ENCODE measurements around the gene MED12L.

MED12L gene

DNA sequence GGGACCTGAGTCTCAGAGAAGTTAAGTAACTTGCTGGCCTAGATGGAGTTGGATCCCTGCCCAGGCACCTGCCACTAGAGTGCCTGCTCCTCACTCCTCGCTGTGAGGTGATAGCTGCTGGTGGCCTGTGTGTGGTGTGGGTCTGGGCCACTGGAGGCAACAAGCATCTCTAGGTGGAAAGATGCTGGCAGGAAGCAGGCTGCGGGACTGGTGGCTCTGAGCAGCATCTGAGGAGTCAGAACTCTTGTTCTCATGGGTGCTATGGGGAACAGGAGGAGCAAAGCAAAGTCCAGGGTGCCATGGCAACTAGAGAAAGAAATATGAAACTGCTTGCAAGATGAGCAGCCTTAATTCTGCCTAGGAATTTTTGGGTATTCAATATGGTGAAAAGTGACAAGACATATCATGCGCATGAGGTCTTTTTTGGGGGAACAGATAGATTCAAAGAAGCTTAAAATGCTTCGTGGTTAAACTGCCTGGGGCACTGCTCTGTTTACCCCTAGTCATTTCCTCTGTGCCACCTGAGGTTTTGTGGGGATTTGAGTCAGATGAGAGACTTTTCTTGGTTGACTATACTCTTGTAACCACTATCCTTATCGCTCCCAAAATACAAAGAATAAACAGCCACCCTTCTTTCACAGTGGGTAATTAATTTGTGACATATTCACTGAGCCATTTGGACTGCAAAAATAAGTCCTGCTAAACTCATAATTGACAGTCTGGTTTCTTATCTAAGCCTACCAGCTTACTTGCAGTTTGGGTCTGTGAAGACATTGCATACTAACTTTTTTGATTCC, 50.3 kb downstream of the MED12L start:
- H3K9ac ChIP-seq (ENCODE audit: low read length): no peak overlapping the region
- no peaks in the 10 kb centered on the region for H3K9me2 ChIP-seq (replicated peaks; ENCODE audit: insufficient read depth, low read length)
- no peaks in the 10 kb centered on the region for H4K20me1 ChIP-seq (ENCODE audit: insufficient read depth, low read length)
- no peak for TF ChIP-seq EZH2phosphoT487 (IDR thresholded peaks at IDR 0.05; ENCODE audit: low read length)
- TF ChIP-seq, protein P1, sequence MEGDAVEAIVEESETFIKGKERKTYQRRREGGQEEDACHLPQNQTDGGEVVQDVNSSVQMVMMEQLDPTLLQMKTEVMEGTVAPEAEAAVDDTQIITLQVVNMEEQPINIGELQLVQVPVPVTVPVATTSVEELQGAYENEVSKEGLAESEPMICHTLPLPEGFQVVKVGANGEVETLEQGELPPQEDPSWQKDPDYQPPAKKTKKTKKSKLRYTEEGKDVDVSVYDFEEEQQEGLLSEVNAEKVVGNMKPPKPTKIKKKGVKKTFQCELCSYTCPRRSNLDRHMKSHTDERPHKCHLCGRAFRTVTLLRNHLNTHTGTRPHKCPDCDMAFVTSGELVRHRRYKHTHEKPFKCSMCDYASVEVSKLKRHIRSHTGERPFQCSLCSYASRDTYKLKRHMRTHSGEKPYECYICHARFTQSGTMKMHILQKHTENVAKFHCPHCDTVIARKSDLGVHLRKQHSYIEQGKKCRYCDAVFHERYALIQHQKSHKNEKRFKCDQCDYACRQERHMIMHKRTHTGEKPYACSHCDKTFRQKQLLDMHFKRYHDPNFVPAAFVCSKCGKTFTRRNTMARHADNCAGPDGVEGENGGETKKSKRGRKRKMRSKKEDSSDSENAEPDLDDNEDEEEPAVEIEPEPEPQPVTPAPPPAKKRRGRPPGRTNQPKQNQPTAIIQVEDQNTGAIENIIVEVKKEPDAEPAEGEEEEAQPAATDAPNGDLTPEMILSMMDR (IDR thresholded peaks at IDR 0.05; ENCODE audit: low read length): peak; percentile 16
- peak overlapping the region; percentile 43 for H3K4me2 ChIP-seq (ENCODE audit: low read depth, low read length)
- H3K4me1 ChIP-seq (ENCODE audit: low read length): peaks cover 21% of the 10 kb centered on the region
- H2AFZ ChIP-seq (ENCODE audit: low read length): peak overlapping the region; percentile 33
- DNase-seq: peak; percentile 69
- H3K27me3 ChIP-seq (replicated peaks; ENCODE audit: insufficient read depth, low read length): no peaks in the 10 kb centered on the region
- H3K36me3 ChIP-seq (replicated peaks; ENCODE audit: insufficient read depth, low read length): no peaks in the 10 kb centered on the region
- no peaks in the 10 kb centered on the region for H3K79me2 ChIP-seq (ENCODE audit: low read length)
- no peak overlapping the region for H3K4me3 ChIP-seq (ENCODE audit: low read length)
- H3K27ac ChIP-seq (ENCODE audit: low read length): peak overlapping the region; percentile 48; the same call in 1 of the 2 replicates
- H3K9me3 ChIP-seq (replicated peaks; ENCODE audit: insufficient read depth, low read length): no peaks in the 10 kb centered on the region
- peaks cover 9% of the 10 kb centered on the region; the same call in 1 of the 2 replicates for H3F3A ChIP-seq (ENCODE audit: insufficient read depth, low read length)

DNA sequence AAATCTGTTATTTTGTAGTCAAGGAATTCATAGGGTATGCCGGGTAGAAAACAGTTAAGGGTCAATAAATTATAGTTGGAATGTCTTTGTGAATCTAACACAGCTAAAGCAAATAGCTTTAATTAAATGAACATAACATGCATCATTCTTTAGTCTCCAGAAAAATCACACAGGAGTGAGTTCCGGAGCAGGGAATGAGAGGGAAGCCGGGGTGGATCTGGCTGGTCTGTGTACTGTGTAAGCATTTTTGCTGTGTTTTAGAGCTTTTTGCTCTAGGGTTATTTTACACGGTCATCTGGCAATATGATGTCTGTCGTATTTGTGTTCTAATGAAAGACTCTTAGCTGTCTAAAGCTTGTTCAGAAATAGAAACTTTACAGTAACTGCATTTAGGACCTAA, 57.5 kb downstream of the MED12L start:
- no peaks in the 10 kb centered on the region for H3K9me2 ChIP-seq (replicated peaks; ENCODE audit: insufficient read depth, low read length)
- no peak overlapping the region for H2AFZ ChIP-seq (ENCODE audit: low read length)
- H4K20me1 ChIP-seq (ENCODE audit: insufficient read depth, low read length): no peaks in the 10 kb centered on the region
- no peaks in the 10 kb centered on the region for H3K9me3 ChIP-seq (replicated peaks; ENCODE audit: insufficient read depth, low read length)
- H3K27me3 ChIP-seq (replicated peaks; ENCODE audit: insufficient read depth, low read length): no peaks in the 10 kb centered on the region
- H3K9ac ChIP-seq (ENCODE audit: low read length): no peak overlapping the region
- TF ChIP-seq, protein P1 (IDR thresholded peaks at IDR 0.05; ENCODE audit: low read length): no peak
- TF ChIP-seq EZH2phosphoT487 (IDR thresholded peaks at IDR 0.05; ENCODE audit: low read length) (no peak), EZH2 (optimal IDR thresholded peaks at IDR 0.05; ENCODE audit: low read depth, low read length) (no peak)
- H3K4me2 ChIP-seq (ENCODE audit: low read depth, low read length): no peak overlapping the region
- H3K4me3 ChIP-seq (ENCODE audit: low read length): no peak overlapping the region
- H3F3A ChIP-seq (ENCODE audit: insufficient read depth, low read length): no peaks in the 10 kb centered on the region
- no peak for DNase-seq
- H3K4me1 ChIP-seq (ENCODE audit: low read length): no peaks in the 10 kb centered on the region
- no peaks in the 10 kb centered on the region for H3K79me2 ChIP-seq (ENCODE audit: low read length)
- no peaks in the 10 kb centered on the region for H3K36me3 ChIP-seq (replicated peaks; ENCODE audit: insufficient read depth, low read length)
- H3K27ac ChIP-seq (ENCODE audit: low read length): no peak overlapping the region

DNA sequence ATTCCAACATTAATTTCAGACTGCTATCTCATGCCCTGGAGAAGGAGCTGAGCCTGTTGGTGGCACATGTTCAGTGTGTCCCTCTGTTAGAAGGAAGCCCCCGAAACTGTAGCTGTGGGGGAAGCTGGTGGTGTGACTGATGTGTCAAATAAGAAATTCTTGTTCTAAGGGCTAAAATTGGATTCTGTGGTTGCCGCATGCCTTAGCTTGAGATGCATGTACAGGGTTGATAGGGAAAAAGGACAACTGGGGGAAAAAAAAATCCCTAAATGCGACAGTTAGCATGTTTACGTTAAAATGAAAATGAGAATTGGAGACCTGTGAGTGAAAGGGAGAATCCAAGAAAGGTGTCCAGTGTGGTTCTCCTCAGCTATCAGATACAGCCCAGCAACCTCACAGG, 58.6 kb downstream of the MED12L start:
- DNase-seq: no peak
- Histone ChIP-seq H3K27me3 (replicated peaks; ENCODE audit: insufficient read depth, low read length) (no peaks in the 10 kb centered on the region), H3F3A (ENCODE audit: insufficient read depth, low read length) (no peaks in the 10 kb centered on the region), H3K9me3 (replicated peaks; ENCODE audit: insufficient read depth, low read length) (no peaks in the 10 kb centered on the region), H3K79me2 (ENCODE audit: low read length) (no peaks in the 10 kb centered on the region), H3K36me3 (replicated peaks; ENCODE audit: insufficient read depth, low read length) (no peaks in the 10 kb centered on the region), H4K20me1 (ENCODE audit: insufficient read depth, low read length) (no peaks in the 10 kb centered on the region), H3K4me2 (ENCODE audit: low read depth, low read length) (no peak overlapping the region), H3K27ac (ENCODE audit: low read length) (no peak overlapping the region), H3K4me3 (ENCODE audit: low read length) (no peak overlapping the region), H3K9me2 (replicated peaks; ENCODE audit: insufficient read depth, low read length) (no peaks in the 10 kb centered on the region), H3K4me1 (ENCODE audit: low read length) (no peaks in the 10 kb centered on the region), H2AFZ (ENCODE audit: low read length) (no peak overlapping the region), H3K9ac (ENCODE audit: low read length) (no peak overlapping the region)
- TF ChIP-seq EZH2 (optimal IDR thresholded peaks at IDR 0.05; ENCODE audit: low read depth, low read length): no peak
- TF ChIP-seq, protein P1 (IDR thresholded peaks at IDR 0.05; ENCODE audit: low read length): no peak
- TF ChIP-seq EZH2phosphoT487 (IDR thresholded peaks at IDR 0.05; ENCODE audit: low read length): no peak
